Thymus (tissue), 11 donors: ENCODE results near the gene NCOA7. TPM values are rescaled to one million over a fixed set of nuclear protein-coding genes. Genes with fewer than 3 reads are reported as not detected.
"Not testable (repeated sequence)": the region's sequence is repeated elsewhere in the genome, so short reads cannot be mapped to it uniquely, and the experiment has no call there.

Experiments used
- DNase-seq, 9 donors: peaks; one replicate each; pipeline ENCODE4 v3.0.0-alpha.2; 2013; ENCODE audit warnings: low spot score in 9 of 9, low read depth in 6 of 9, missing footprints in 1 of 9
- H3K27ac ChIP-seq, 2 donors: one replicate each; pipeline ENCODE4 v1.5.1; 2013; ENCODE audit warnings: control low read depth in 1 of 2, low read depth in 1 of 2, low read length in 1 of 2, mild to moderate bottlenecking in 1 of 2, moderate library complexity in 1 of 2
- H3K27me3 ChIP-seq, 2 donors: one replicate each; pipeline ENCODE4 v1.5.1; 2013; ENCODE audit warnings: low read length in 1 of 2; ENCODE audit not compliant: control insufficient read depth in 2 of 2, insufficient read depth in 1 of 2
- H3K36me3 ChIP-seq, 2 donors: one replicate each; pipeline ENCODE4 v1.5.1; 2013; ENCODE audit warnings: low read length in 1 of 2, mild to moderate bottlenecking in 1 of 2, moderate library complexity in 1 of 2; ENCODE audit not compliant: control insufficient read depth in 2 of 2, insufficient read depth in 2 of 2
- H3K4me1 ChIP-seq, 2 donors: one replicate each; pipeline ENCODE4 v1.5.1; 2013; ENCODE audit warnings: low read length in 2 of 2; ENCODE audit not compliant: control insufficient read depth in 2 of 2, insufficient read depth in 2 of 2
- H3K4me3 ChIP-seq, 2 donors: one replicate each; pipeline ENCODE4 v1.5.1; 2013; ENCODE audit warnings: low read length in 2 of 2, control low read depth in 1 of 2, mild to moderate bottlenecking in 1 of 2
- H3K9me3 ChIP-seq, 2 donors: one replicate each; pipeline ENCODE4 v1.5.1; 2013; ENCODE audit warnings: low read length in 1 of 2, mild to moderate bottlenecking in 1 of 2; ENCODE audit not compliant: control insufficient read depth in 2 of 2, insufficient read depth in 1 of 2
- WGBS: extraction: QIAGEN DNeasy Blood & Tissue Kit; methylation state at CpG from one replicate; pipeline ENCODE4 v1.1.7; 2013; 5-methylcytosine and 5-hydroxymethylcytosine counted together
- polyA plus RNA-seq: library from polyadenylated mRNA; stranded (reverse); fragments of 200-250 nt; gene quantifications from one replicate; pipeline ENCODE4 v1.2.3, GENCODE V29; 2013
- total RNA-seq: library from RNA; stranded (reverse); fragments of 120-200 nt; gene quantifications from one replicate; pipeline ENCODE4 v1.2.4, GENCODE V29; 2013
- donor health status: healthy.

Gene NCOA7
- total and polyA plus RNA-seq, 2 donors, result 8.4 to 15.8 TPM

- not testable (repeated sequence) for DNase-seq, H3K9me3 ChIP-seq, H3K4me3 ChIP-seq, H3K36me3 ChIP-seq, H3K4me1 ChIP-seq, H3K27ac ChIP-seq, H3K27me3 ChIP-seq
- 78% methylated on average over 5 of the region's 5 CpGs for WGBS
These were observed 144.8 kb downstream of the NCOA7 start for GRCh38 chr6:125935520-125935919.

GRCh38 chr6:125939026-125939425, 148.3 kb downstream of the NCOA7 start:
- WGBS, result 88% methylated on average over 1 of the region's 1 CpG

GRCh38 chr6:125939791-125940190, 149.0 kb downstream of the NCOA7 start:
- Histone ChIP-seq H3K4me1 (no peaks in the 10 kb centered on the region), H3K9me3 (no peaks in the 10 kb centered on the region), H3K27me3 (no peaks in the 10 kb centered on the region), H3K4me3 (no peak overlapping the region), H3K27ac (no peak overlapping the region), H3K36me3 (no peaks in the 10 kb centered on the region)
- WGBS, result 95% methylated on average over 2 of the region's 2 CpGs
- no peak for DNase-seq

More at GRCh38 chr6:125939026-125939425, 148.3 kb downstream of the NCOA7 start:
- Histone ChIP-seq H3K27me3 (no peaks in the 10 kb centered on the region), H3K9me3 (no peaks in the 10 kb centered on the region), H3K4me3 (no peak overlapping the region), H3K36me3 (no peaks in the 10 kb centered on the region), H3K27ac (no peak overlapping the region), H3K4me1 (no peaks in the 10 kb centered on the region)
- no peak for DNase-seq

- Histone ChIP-seq H3K27ac (no peak overlapping the region), H3K27me3 (no peaks in the 10 kb centered on the region), H3K36me3 (no peaks in the 10 kb centered on the region), H3K4me1 (no peaks in the 10 kb centered on the region), H3K4me3 (no peak overlapping the region), H3K9me3 (no peaks in the 10 kb centered on the region)
- no peak for DNase-seq
- 90% methylated on average over 5 of the region's 5 CpGs for WGBS
These were observed 149.7 kb downstream of the NCOA7 start for GRCh38 chr6:125940247-125941041.

- Histone ChIP-seq H3K4me1 (no peaks in the 10 kb centered on the region), H3K9me3 (no peaks in the 10 kb centered on the region), H3K27ac (no peak overlapping the region), H3K4me3 (no peak overlapping the region), H3K36me3 (no peaks in the 10 kb centered on the region), H3K27me3 (no peaks in the 10 kb centered on the region)
- DNase-seq, result no peak
- 97% methylated on average over 10 of the region's 10 CpGs for WGBS
These were observed 152.1 kb downstream of the NCOA7 start for GRCh38 chr6:125942672-125943527.

- Histone ChIP-seq H3K27ac (no peak overlapping the region), H3K9me3 (no peaks in the 10 kb centered on the region), H3K4me1 (no peaks in the 10 kb centered on the region), H3K36me3 (no peaks in the 10 kb centered on the region), H3K27me3 (no peaks in the 10 kb centered on the region), H3K4me3 (no peak overlapping the region)
- no peak for DNase-seq
- 95% methylated on average over 4 of the region's 4 CpGs for WGBS
These were observed 153.0 kb downstream of the NCOA7 start for GRCh38 chr6:125943528-125944433.

- no peak overlapping the region for H3K27ac ChIP-seq
- H3K27me3 ChIP-seq, result no peaks in the 10 kb centered on the region
- no peaks in the 10 kb centered on the region for H3K36me3 ChIP-seq
- no peaks in the 10 kb centered on the region for H3K9me3 ChIP-seq
- no peaks in the 10 kb centered on the region for H3K4me1 ChIP-seq
- no peak for DNase-seq
- 51% methylated on average over 5 of the region's 5 CpGs for WGBS
- no peak overlapping the region for H3K4me3 ChIP-seq
These were observed 153.7 kb downstream of the NCOA7 start for GRCh38 chr6:125944434-125944816.

- H3K27me3 ChIP-seq, result no peaks in the 10 kb centered on the region
- no peak for DNase-seq
- no peaks in the 10 kb centered on the region for H3K4me1 ChIP-seq
- H3K4me3 ChIP-seq, result no peak overlapping the region
- no peak overlapping the region for H3K27ac ChIP-seq
- H3K36me3 ChIP-seq, result no peaks in the 10 kb centered on the region
- 61% methylated on average over 1 of the region's 1 CpG for WGBS
- H3K9me3 ChIP-seq, result no peaks in the 10 kb centered on the region
These were observed 154.1 kb downstream of the NCOA7 start for GRCh38 chr6:125944896-125945295.
